Chondrocyte (in vitro differentiated cells): Measurements from ENCODE around the gene PLS3. TPM values are rescaled to one million over a fixed set of nuclear protein-coding genes. Genes with fewer than 3 reads are reported as not detected.
A peak's percentile ranks its signal among the peaks of the same experiment; 100 is the strongest.

Source experiments
- DNase-seq: peaks from one replicate; pipeline ENCODE4 v3.0.0; 2021; ENCODE audit warnings: mixed read lengths, low spot score
- H3K27ac Mint-ChIP-seq: one replicate; pipeline ENCODE4 v1.8.0; 2021; ENCODE audit warnings: mild to moderate bottlenecking, moderate library complexity, mixed read lengths; ENCODE audit not compliant: unreplicated experiment
- H3K27me3 Mint-ChIP-seq: 2 replicates; pipeline ENCODE4 v1.8.0; 2021; ENCODE audit warnings: low read depth, mixed read lengths
- H3K36me3 Mint-ChIP-seq: 2 replicates; pipeline ENCODE4 v1.8.0; 2021; ENCODE audit warnings: low read depth, mixed read lengths
- H3K4me1 Mint-ChIP-seq: 2 replicates; pipeline ENCODE4 v1.8.0; 2021; ENCODE audit warnings: low read depth, mild to moderate bottlenecking, mixed read lengths
- H3K4me3 Mint-ChIP-seq: one replicate; pipeline ENCODE4 v1.8.0; 2021; ENCODE audit warnings: mild to moderate bottlenecking, moderate library complexity, mixed read lengths; ENCODE audit not compliant: unreplicated experiment
- H3K9me3 Mint-ChIP-seq: 2 replicates; pipeline ENCODE4 v1.8.0; 2021; ENCODE audit warnings: low read depth, mixed read lengths
- CTCF ChIP-seq: fragments of 200-600 bp; sonication (generic); IDR thresholded peaks from 2 replicates; pipeline ENCODE4 v1.5.0; 2021; ENCODE audit warnings: antibody characterized with exemption, mild to moderate bottlenecking, moderate library complexity
- total RNA-seq: library from RNA; stranded (reverse); gene quantifications from 3 replicates; pipeline ENCODE4 v1.2.1, GENCODE V29; 2021

The PLS3 gene
- total RNA-seq, 1 donor from 2014 or later, result 660 TPM

DNA sequence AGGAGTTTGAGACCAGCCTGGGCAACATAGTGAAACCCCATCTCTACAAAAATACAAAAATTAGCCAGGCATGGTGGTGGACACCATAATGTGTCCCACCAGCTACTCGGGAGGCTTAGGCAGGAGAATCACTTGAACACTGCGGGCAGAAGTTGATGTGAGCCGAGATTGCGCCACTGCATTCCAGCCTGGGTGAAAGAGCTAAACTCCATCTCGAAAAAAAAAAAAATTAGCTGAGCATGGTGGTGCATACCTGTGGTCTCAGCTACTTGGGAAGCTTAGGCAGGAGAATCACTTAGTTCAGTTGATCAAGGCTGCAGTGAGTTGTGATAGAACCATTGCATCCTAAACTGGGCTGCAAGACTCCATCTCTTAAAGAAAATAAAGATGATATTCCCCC is 91.2 kb downstream of the PLS3 start:
- Mint-ChIP-seq H3K4me3 (no peak overlapping the region), H3K4me1 (peaks cover 44% of the 10 kb centered on the region), H3K9me3 (no peaks in the 10 kb centered on the region), H3K27me3 (no peaks in the 10 kb centered on the region), H3K36me3 (peaks cover 42% of the 10 kb centered on the region), H3K27ac (peak overlapping the region; percentile 49)
- no peak for TF ChIP-seq CTCF
- no peak for DNase-seq

GRCh38 chrX:115665122-115665521 is 104.1 kb downstream of the PLS3 start:
- H3K4me3 Mint-ChIP-seq, result no peak overlapping the region
- H3K27ac Mint-ChIP-seq, result no peak overlapping the region

DNA sequence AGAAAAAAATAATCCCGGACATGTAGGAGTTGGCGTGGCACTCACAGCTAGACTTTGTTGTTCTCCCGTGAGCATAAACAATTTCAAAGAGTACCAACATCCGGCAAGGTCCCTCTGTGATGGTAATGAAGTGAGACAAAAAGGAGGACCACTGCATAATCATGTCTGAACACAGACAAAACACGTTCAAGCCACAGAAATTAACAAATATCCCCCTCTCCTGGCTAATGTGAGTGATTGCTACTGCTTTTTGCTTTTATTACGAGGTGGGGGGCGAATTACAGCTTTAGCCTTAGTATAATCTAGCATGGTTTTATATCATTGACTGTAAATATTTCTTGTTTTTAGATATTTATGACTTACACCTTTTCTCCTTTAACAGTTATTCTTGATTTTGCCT is 118.5 kb downstream of the PLS3 start:
- Mint-ChIP-seq H3K27ac (peak overlapping the region; percentile 36), H3K4me1 (peaks cover 3% of the 10 kb centered on the region)

More at GRCh38 chrX:115665122-115665521, 104.1 kb downstream of the PLS3 start:
- no peak for TF ChIP-seq CTCF
- Mint-ChIP-seq H3K27me3 (no peaks in the 10 kb centered on the region), H3K4me1 (no peaks in the 10 kb centered on the region), H3K9me3 (peaks cover 3% of the 10 kb centered on the region), H3K36me3 (peaks cover 3% of the 10 kb centered on the region)
- DNase-seq, result no peak

DNA sequence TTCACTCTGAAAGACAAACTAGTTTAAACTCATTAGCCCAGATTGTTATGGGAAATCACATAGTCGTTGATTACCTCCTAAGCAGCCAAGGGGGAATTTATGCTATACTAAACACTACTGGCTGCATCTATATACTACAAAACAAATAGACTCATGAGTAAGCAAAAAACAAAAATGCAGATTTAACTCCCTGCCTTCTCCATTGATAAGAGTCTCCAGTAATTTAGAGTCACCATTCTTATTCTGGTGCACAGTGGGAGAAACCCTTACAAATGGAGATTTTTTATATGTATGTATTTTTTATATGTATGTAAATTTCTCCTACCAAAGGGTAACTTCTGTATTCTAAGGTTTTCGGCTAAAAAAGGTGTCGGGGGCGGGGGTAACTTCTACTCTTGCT is 126.6 kb downstream of the PLS3 start:
- Mint-ChIP-seq H3K27ac (no peak overlapping the region), H3K27me3 (no peaks in the 10 kb centered on the region)

More for the DNA sequence above, 118.5 kb downstream of the PLS3 start:
- no peak for DNase-seq
- Mint-ChIP-seq H3K36me3 (no peaks in the 10 kb centered on the region), H3K9me3 (no peaks in the 10 kb centered on the region), H3K27me3 (no peaks in the 10 kb centered on the region), H3K4me3 (peak overlapping the region; percentile 19)
- peak; percentile 90 for TF ChIP-seq CTCF

GRCh38 chrX:115689931-115690330 is 129.0 kb downstream of the PLS3 start:
- H3K27ac Mint-ChIP-seq, result peak overlapping the region; percentile 94
- no peaks in the 10 kb centered on the region for H3K9me3 Mint-ChIP-seq
- H3K4me1 Mint-ChIP-seq, result peaks cover 17% of the 10 kb centered on the region
- H3K4me3 Mint-ChIP-seq, result peak overlapping the region; percentile 51
- peaks cover 4% of the 10 kb centered on the region for H3K27me3 Mint-ChIP-seq
- H3K36me3 Mint-ChIP-seq, result no peaks in the 10 kb centered on the region
- DNase-seq, result no peak
- TF ChIP-seq CTCF, result no peak

More for the DNA sequence above, 126.6 kb downstream of the PLS3 start:
- Mint-ChIP-seq H3K4me1 (peaks cover 17% of the 10 kb centered on the region), H3K4me3 (no peak overlapping the region), H3K9me3 (no peaks in the 10 kb centered on the region), H3K36me3 (no peaks in the 10 kb centered on the region)
- no peak for TF ChIP-seq CTCF
- no peak for DNase-seq
